Endothelial cell of umbilical vein (primary cell): ENCODE data around the gene KDM4B. TPM values are rescaled to one million over a fixed set of nuclear protein-coding genes. Genes with fewer than 3 reads are reported as not detected.

Experiments used
- BruUV-seq: library from RNA; stranded (reverse); fragments of 400-500 nt; replicated peaks from 2 replicates; lab custom pipeline; 2021; lab: Mats Ljungman, UMichigan
- CTCF ChIA-PET: fragments of 300-600, 350-600 bp; sonication (Branson Sonifier 250); formaldehyde crosslinking; loops from one replicate; lab custom pipeline; 2021; ENCODE audit warnings: antibody characterized with exemption, inconsistent platforms; lab: Charles Lee
- POLR2A ChIA-PET: fragments of 300-600, 350-600 bp; sonication (Branson Sonifier 250); formaldehyde crosslinking; loops from one replicate; lab custom pipeline; 2021; ENCODE audit warnings: antibody characterized with exemption, inconsistent platforms; lab: Charles Lee
- DNase-seq: peaks from one replicate; pipeline ENCODE4 v3.0.0-alpha.2; 2011; ENCODE audit warnings: low read depth, low spot score
- FAIRE-seq: peaks from 2 replicates; lab custom pipeline; 2011; peaks lifted over from hg19 to GRCh38; lab: Jason Lieb, UNC
- H2AFZ ChIP-seq: 2 replicates; pipeline ENCODE4 v1.6.0; 2012; ENCODE audit warnings: low read depth, low read length, control low read depth, inconsistent platforms
- H3K27ac ChIP-seq: 2 replicates; pipeline ENCODE4 v1.5.1; 2011; ENCODE audit warnings: low read depth, mild to moderate bottlenecking, control low read depth, low read length, moderate library complexity; ENCODE audit not compliant: insufficient read depth
- H3K27me3 ChIP-seq, 2 experiments: 2 replicates each; pipeline versions ENCODE4 v1.6.0 to v1.6.1; 2011; ENCODE audit warnings: low read length in 2 of 2, mixed read lengths in 1 of 2; ENCODE audit not compliant: control insufficient read depth in 2 of 2, insufficient read depth in 2 of 2
- H3K36me3 ChIP-seq, 2 experiments: 2 replicates in 1 of 2; 3 replicates in 1 of 2; pipeline ENCODE4 v1.5.1; 2011; ENCODE audit warnings: low read length in 2 of 2, mild to moderate bottlenecking in 1 of 2, moderate library complexity in 1 of 2; ENCODE audit not compliant: control insufficient read depth in 2 of 2, insufficient read depth in 2 of 2; ENCODE audit errors: extremely low read depth in 1 of 2
- H3K4me1 ChIP-seq: 3 replicates; pipeline ENCODE4 v1.5.1; 2011; ENCODE audit warnings: mild to moderate bottlenecking, low read length; ENCODE audit not compliant: control insufficient read depth, insufficient read depth; ENCODE audit errors: extremely low read depth
- H3K4me2 ChIP-seq: 2 replicates; pipeline ENCODE4 v1.6.1; 2011; ENCODE audit warnings: low read length, control low read depth, mixed read lengths; ENCODE audit not compliant: insufficient read depth
- H3K4me3 ChIP-seq, 3 experiments: fragments of 200-600 bp in 1 of 3; sonication (generic), shearing (Covaris generic) in 1 of 3; replicated peaks in 1 of 3; 2 replicates each; pipeline ENCODE4 v1.5.1; 2011 to 2016; ENCODE audit warnings: control low read depth in 3 of 3, low read length in 3 of 3, mild to moderate bottlenecking in 2 of 3, inconsistent platforms in 1 of 3, low read depth in 1 of 3, moderate library complexity in 1 of 3; ENCODE audit not compliant: insufficient read depth in 1 of 3
- H3K79me2 ChIP-seq: 2 replicates; pipeline ENCODE4 v1.6.0; 2012; ENCODE audit warnings: low read length, inconsistent platforms; ENCODE audit not compliant: control insufficient read depth, insufficient read depth
- H3K9ac ChIP-seq: replicated peaks from 2 replicates; pipeline ENCODE3; 2011; ENCODE audit warnings: low read length, control low read depth; ENCODE audit not compliant: insufficient read depth; ENCODE audit errors: extremely low read depth
- H3K9me1 ChIP-seq: replicated peaks from 3 replicates; pipeline ENCODE4 v1.6.0; 2011; ENCODE audit warnings: mild to moderate bottlenecking, low read length; ENCODE audit not compliant: control insufficient read depth, insufficient read depth; ENCODE audit errors: extremely low read depth
- H3K9me3 ChIP-seq: replicated peaks from 2 replicates; pipeline ENCODE4 v1.5.1; 2012; ENCODE audit warnings: low read length, inconsistent platforms; ENCODE audit not compliant: control insufficient read depth, insufficient read depth
- H4K20me1 ChIP-seq: replicated peaks from 2 replicates; pipeline ENCODE3; 2011; ENCODE audit warnings: mild to moderate bottlenecking, low read length; ENCODE audit not compliant: control insufficient read depth, insufficient read depth; ENCODE audit errors: extremely low read depth
- EZH2 ChIP-seq: IDR thresholded peaks from 2 replicates; pipeline ENCODE4 v1.6.1; 2012; ENCODE audit warnings: borderline replicate concordance, low read depth, mild to moderate bottlenecking, moderate library complexity, low read length, inconsistent platforms; ENCODE audit not compliant: severe bottlenecking
- FOS ChIP-seq: IDR thresholded peaks from 2 replicates; pipeline ENCODE4 v1.6.1; 2011; ENCODE audit warnings: mild to moderate bottlenecking, low read length, moderate library complexity, borderline replicate concordance; ENCODE audit not compliant: insufficient read depth
- GATA2 ChIP-seq: IDR thresholded peaks from 2 replicates; pipeline ENCODE4 v1.7.0; 2011; ENCODE audit warnings: low read depth, mild to moderate bottlenecking, moderate library complexity, mixed read lengths, low read length; ENCODE audit not compliant: insufficient read length, insufficient read depth
- JUN ChIP-seq: IDR thresholded peaks from 2 replicates; pipeline ENCODE4 v1.6.1; 2011; ENCODE audit warnings: borderline replicate concordance, low read depth; ENCODE audit not compliant: insufficient read length, insufficient read depth
- MYC ChIP-seq: IDR thresholded peaks from one replicate; pipeline ENCODE4 v1.6.1; 2011; ENCODE audit warnings: mild to moderate bottlenecking, low read depth, low read length
- POLR2A ChIP-seq: IDR thresholded peaks from 2 replicates; pipeline ENCODE4 v1.6.1; 2012; ENCODE audit warnings: low read depth, mild to moderate bottlenecking, control low read depth, low read length
- POLR2AphosphoS5 ChIP-seq: IDR thresholded peaks from 2 replicates; pipeline ENCODE4 v1.6.1; 2012; ENCODE audit warnings: low read depth, mild to moderate bottlenecking, control low read depth, low read length, moderate library complexity; ENCODE audit not compliant: insufficient read depth
- dilution Hi-C: fragments of 300-500 bp; cut with MboI; formaldehyde crosslinking; loops from one replicate; pipeline ENCODE4 v1.15.0; 2019; ENCODE audit warnings: low sequenced_read_pairs; ENCODE audit not compliant: extremely low pct_ligation_motif_present
- intact Hi-C: fragments of 100-400 bp; cut with micrococcal nuclease; formaldehyde crosslinking; loops from one replicate; pipeline ENCODE4 v1.10.0; 2022
- polyA plus RNA-seq, 4 experiments: library from polyadenylated mRNA; depleted of rRNA in 3 of 4; stranded (reverse) in 3 of 4; unstranded in 1 of 4; fragments of >200 nt; gene quantifications; 2 replicates each; pipeline versions ENCODE4 v1.2.1 to v1.2.3, GENCODE V29; 2011 to 2012; ENCODE audit warnings: missing spikeins in 1 of 4
- total RNA-seq: library from RNA; stranded (reverse); gene quantifications from 2 replicates; pipeline ENCODE4 v1.2.3, GENCODE V29; 2021
- TF ChIP-seq, protein P1 (sequence below): IDR thresholded peaks from 2 replicates; pipeline ENCODE4 v1.6.1; 2011; ENCODE audit not compliant: insufficient read depth, insufficient read length
- TF ChIP-seq, protein P2 (sequence below), 2 donors: IDR thresholded peaks; 1 replicate in 1 of 2; 2 replicates in 1 of 2; pipeline ENCODE4 v1.5.1; 2011; ENCODE audit warnings: low read length in 2 of 2, mild to moderate bottlenecking in 2 of 2, moderate library complexity in 2 of 2, control low read depth in 1 of 2, inconsistent platforms in 1 of 2, low read depth in 1 of 2; ENCODE audit not compliant: insufficient read depth in 1 of 2; ENCODE audit errors: extremely low read depth in 1 of 2

Gene KDM4B
- total and polyA plus RNA-seq, 2 donors (not counting 3 experiments of a cell fraction or from before 2014, with no cell fraction given): 12.4 to 37.2 TPM

DNA sequence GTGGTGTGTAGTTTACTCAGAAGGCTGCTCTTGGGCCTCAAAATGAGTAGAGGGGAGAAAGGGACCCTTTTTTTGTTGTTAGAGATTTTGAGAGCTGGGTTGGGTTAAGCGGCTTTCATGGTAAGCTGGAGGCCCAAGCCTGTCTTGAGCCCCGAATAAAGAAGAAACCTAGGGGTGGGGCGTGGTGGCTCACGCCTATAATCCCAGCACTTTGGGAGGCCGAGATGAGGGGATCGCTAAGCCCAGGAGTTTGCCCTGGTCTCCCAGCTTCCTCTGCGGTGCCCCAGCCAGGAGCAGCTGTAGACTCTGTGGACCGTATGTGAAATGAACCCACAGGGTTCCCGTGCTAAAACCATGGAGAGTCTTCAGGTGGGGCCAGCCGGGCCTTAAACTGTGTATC is 56.1 kb downstream of the KDM4B start:
- FAIRE-seq (no peak), DNase-seq (no peak)
- H3K27ac ChIP-seq: no peak overlapping the region
- H3K4me3 ChIP-seq: no peak overlapping the region
- H3K4me2 ChIP-seq: no peak overlapping the region
- no peaks in the 10 kb centered on the region for H3K9me3 ChIP-seq
- TF ChIP-seq, protein P1, sequence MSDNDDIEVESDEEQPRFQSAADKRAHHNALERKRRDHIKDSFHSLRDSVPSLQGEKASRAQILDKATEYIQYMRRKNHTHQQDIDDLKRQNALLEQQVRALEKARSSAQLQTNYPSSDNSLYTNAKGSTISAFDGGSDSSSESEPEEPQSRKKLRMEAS: no peak
- TF ChIP-seq EZH2 (no peak), GATA2 (no peak), POLR2A (no peak), POLR2AphosphoS5 (no peak), MYC (no peak), FOS (no peak), JUN (no peak)
- TF ChIP-seq, protein P2, sequence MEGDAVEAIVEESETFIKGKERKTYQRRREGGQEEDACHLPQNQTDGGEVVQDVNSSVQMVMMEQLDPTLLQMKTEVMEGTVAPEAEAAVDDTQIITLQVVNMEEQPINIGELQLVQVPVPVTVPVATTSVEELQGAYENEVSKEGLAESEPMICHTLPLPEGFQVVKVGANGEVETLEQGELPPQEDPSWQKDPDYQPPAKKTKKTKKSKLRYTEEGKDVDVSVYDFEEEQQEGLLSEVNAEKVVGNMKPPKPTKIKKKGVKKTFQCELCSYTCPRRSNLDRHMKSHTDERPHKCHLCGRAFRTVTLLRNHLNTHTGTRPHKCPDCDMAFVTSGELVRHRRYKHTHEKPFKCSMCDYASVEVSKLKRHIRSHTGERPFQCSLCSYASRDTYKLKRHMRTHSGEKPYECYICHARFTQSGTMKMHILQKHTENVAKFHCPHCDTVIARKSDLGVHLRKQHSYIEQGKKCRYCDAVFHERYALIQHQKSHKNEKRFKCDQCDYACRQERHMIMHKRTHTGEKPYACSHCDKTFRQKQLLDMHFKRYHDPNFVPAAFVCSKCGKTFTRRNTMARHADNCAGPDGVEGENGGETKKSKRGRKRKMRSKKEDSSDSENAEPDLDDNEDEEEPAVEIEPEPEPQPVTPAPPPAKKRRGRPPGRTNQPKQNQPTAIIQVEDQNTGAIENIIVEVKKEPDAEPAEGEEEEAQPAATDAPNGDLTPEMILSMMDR (IDR thresholded peaks at IDR 0.05; ENCODE audit: extremely low read depth in 1 of 2, insufficient read depth in 1 of 2, low read depth in 1 of 2, low read length in 2 of 2): no peak
- H3K9me1 ChIP-seq: no peaks in the 10 kb centered on the region
- H3K4me1 ChIP-seq: no peaks in the 10 kb centered on the region
- BruUV-seq: no TSS peak
- H3K79me2 ChIP-seq: peaks cover 16% of the 10 kb centered on the region
- peaks cover 0 to 2% of the 10 kb centered on the region in 2 experiments for H3K36me3 ChIP-seq
- H4K20me1 ChIP-seq: peaks cover 2% of the 10 kb centered on the region
- no peak overlapping the region for H3K9ac ChIP-seq
- CTCF ChIA-PET: interaction anchor here (0.7 to 3.5 kb wide), 6 partner anchors 21 to 215 kb away, joined by 3 to 32 read pairs (median 5); no protein-coding TSS in a partner anchor
- H3K27me3 ChIP-seq: no peaks in the 10 kb centered on the region
- no peak overlapping the region for H2AFZ ChIP-seq
- dilution Hi-C loops (no loop called here), intact Hi-C loops (no loop called here)
- POLR2A ChIA-PET: no interaction called here
